NCI-H526 treated with DMSO at 0.1 percent for 48 hours (cell line): ENCODE results near the gene CACNA2D2.
A peak's percentile ranks its signal among the peaks of the same experiment; 100 is the strongest.

ENCODE experiments used
- DNase-seq: peaks from one replicate; lab custom pipeline; 2025; lab: John Stamatoyannopoulos, UW

Gene CACNA2D2

GRCh38 chr3:50393061-50393460, 110.4 kb downstream of the CACNA2D2 start:
- DNase-seq = no peak

GRCh38 chr3:50392101-50392715, 111.2 kb downstream of the CACNA2D2 start:
- no peak for DNase-seq

GRCh38 chr3:50390508-50391224, 112.8 kb downstream of the CACNA2D2 start:
- DNase-seq = no peak

- no peak for DNase-seq
Measured at GRCh38 chr3:50389414-50389767, 114.0 kb downstream of the CACNA2D2 start.

GRCh38 chr3:50388720-50389413, 114.6 kb downstream of the CACNA2D2 start:
- DNase-seq = no peak

- no peak for DNase-seq
Measured at GRCh38 chr3:50388016-50388719, 115.3 kb downstream of the CACNA2D2 start.

- DNase-seq = no peak
Measured at GRCh38 chr3:50385754-50386153, 117.7 kb downstream of the CACNA2D2 start.

- DNase-seq = no peak
Measured at GRCh38 chr3:50383750-50384149, 119.7 kb downstream of the CACNA2D2 start.

- DNase-seq = no peak
Measured at GRCh38 chr3:50382722-50383121, 120.7 kb downstream of the CACNA2D2 start.

GRCh38 chr3:50381383-50381782, 122.1 kb downstream of the CACNA2D2 start:
- no peak for DNase-seq

GRCh38 chr3:50380405-50381085, 122.9 kb downstream of the CACNA2D2 start:
- DNase-seq = no peak

GRCh38 chr3:50378757-50379156, 124.7 kb downstream of the CACNA2D2 start:
- no peak for DNase-seq

GRCh38 chr3:50378024-50378423, 125.4 kb downstream of the CACNA2D2 start:
- no peak for DNase-seq

- no peak for DNase-seq
Measured at GRCh38 chr3:50375258-50375931, 128.0 kb downstream of the CACNA2D2 start.

- no peak for DNase-seq
Measured at GRCh38 chr3:50374363-50375257, 128.8 kb downstream of the CACNA2D2 start.

GRCh38 chr3:50373146-50374051, 130.0 kb downstream of the CACNA2D2 start:
- DNase-seq = no peak

GRCh38 chr3:50372349-50372748, 131.1 kb downstream of the CACNA2D2 start:
- no peak for DNase-seq

GRCh38 chr3:50371133-50371685, 132.2 kb downstream of the CACNA2D2 start:
- no peak for DNase-seq

- peak; percentile 31 for DNase-seq
Measured at GRCh38 chr3:50370594-50370993, 132.8 kb downstream of the CACNA2D2 start.
